Endometrial microvascular endothelial cells (primary cell): ENCODE measurements around the gene SLAIN1. TPM values are rescaled to one million over a fixed set of nuclear protein-coding genes. Genes with fewer than 3 reads are reported as not detected.
"Not testable (repeated sequence)": the region's sequence is repeated elsewhere in the genome, so short reads cannot be mapped to it uniquely, and the experiment has no call there.

Experiments used
- in situ Hi-C: cut with HindIII; loops from 2 replicates; pipeline ENCODE4 v1.10.0; 2017; ENCODE audit warnings: low sequenced_read_pairs, low pct_unique_long_range_greater_than_20kb; ENCODE audit errors: inconsistent ontology term
- total RNA-seq: library from RNA; depleted of rRNA; stranded (reverse); fragments of >200 nt; gene quantifications from one replicate; pipeline ENCODE4 v1.2.3, GENCODE V29; 2015; ENCODE audit errors: inconsistent ontology term

Gene SLAIN1
- total RNA-seq, result 1.4 TPM

GRCh38 chr13:77697217-77698103 is at the start of gene SLAIN1:
TSS of gene SLAIN1 (plus strand) at chr13:77697687. CDS start at chr13:77697914, 227 bp downstream.
- in situ Hi-C loops, result no loop called here

- in situ Hi-C loops, result no loop called here
Measured at GRCh38 chr13:77650409-77650808, 47.1 kb upstream of the SLAIN1 start.

GRCh38 chr13:77653301-77653700 is 44.2 kb upstream of the SLAIN1 start:
- in situ Hi-C loops, result no loop called here

GRCh38 chr13:77660016-77660415 is 37.5 kb upstream of the SLAIN1 start:
- in situ Hi-C loops, result not testable (repeated sequence)

GRCh38 chr13:77660841-77661250 is 36.6 kb upstream of the SLAIN1 start:
- in situ Hi-C loops, result no loop called here

- in situ Hi-C loops, result not testable (repeated sequence)
Measured at GRCh38 chr13:77662301-77662700, 35.2 kb upstream of the SLAIN1 start.

GRCh38 chr13:77662831-77663230 is 34.7 kb upstream of the SLAIN1 start:
- in situ Hi-C loops, result not testable (repeated sequence)

- in situ Hi-C loops, result no loop called here
Measured at GRCh38 chr13:77674852-77675251, 22.6 kb upstream of the SLAIN1 start.

GRCh38 chr13:77678691-77679235 is 18.7 kb upstream of the SLAIN1 start:
- in situ Hi-C loops, result no loop called here

- in situ Hi-C loops, result no loop called here
Measured at GRCh38 chr13:77687799-77688198, 9.7 kb upstream of the SLAIN1 start.

- in situ Hi-C loops, result no loop called here
Measured at GRCh38 chr13:77691871-77692270, 5.6 kb upstream of the SLAIN1 start.

- in situ Hi-C loops, result no loop called here
Measured at GRCh38 chr13:77692746-77693448, 4.6 kb upstream of the SLAIN1 start.

GRCh38 chr13:77693449-77693940 is 4.0 kb upstream of the SLAIN1 start:
- in situ Hi-C loops, result no loop called here

GRCh38 chr13:77696006-77696878 is 1.2 kb upstream of the SLAIN1 start:
- in situ Hi-C loops, result no loop called here

- in situ Hi-C loops, result no loop called here
Measured at GRCh38 chr13:77696879-77697216, 639 bp upstream of the SLAIN1 start.

- in situ Hi-C loops, result no loop called here
Measured at GRCh38 chr13:77698201-77699058, 943 bp downstream of the SLAIN1 start.

- in situ Hi-C loops, result no loop called here
Measured at GRCh38 chr13:77699059-77699680, 1.7 kb downstream of the SLAIN1 start.

GRCh38 chr13:77701305-77701704 is 3.8 kb downstream of the SLAIN1 start:
- in situ Hi-C loops, result no loop called here
